Measurements from ENCODE around the gene SHMT2.

SHMT2 gene

DNA sequence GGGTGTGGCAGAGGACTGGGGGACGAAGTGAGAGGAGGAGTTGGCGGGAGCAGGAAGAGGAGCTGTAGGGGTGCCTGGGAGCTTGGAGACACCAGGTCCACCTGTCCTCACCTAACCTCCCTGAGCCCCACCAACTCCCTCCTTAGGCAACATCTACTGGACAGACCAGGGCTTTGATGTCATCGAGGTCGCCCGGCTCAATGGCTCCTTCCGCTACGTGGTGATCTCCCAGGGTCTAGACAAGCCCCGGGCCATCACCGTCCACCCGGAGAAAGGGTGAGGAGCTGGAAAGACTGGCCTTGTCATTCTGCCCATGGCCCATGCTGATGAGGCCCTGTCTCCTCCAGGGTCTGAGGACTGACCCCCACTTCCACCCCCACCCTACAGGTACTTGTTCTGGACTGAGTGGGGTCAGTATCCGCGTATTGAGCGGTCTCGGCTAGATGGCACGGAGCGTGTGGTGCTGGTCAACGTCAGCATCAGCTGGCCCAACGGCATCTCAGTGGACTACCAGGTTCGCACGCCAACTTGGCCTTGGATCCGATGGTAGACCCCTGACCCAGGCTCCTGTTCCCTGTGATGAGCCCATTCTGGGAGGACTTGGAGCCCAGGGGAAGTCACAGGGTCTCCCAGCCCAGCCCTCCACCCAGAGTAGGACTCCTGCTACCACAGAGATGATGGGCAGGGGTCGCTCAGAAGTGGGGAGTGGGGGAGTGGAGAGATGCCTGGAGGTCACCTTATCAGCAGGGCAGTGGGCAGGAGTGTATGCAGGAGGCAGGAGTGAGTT lies 45.4 kb upstream of the SHMT2 start:
- H3K4me3 ChIP-seq (ENCODE audit: low read depth in 1 of 2, low read length in 1 of 2): no peak overlapping the region
- TF ChIP-seq, protein P1, sequence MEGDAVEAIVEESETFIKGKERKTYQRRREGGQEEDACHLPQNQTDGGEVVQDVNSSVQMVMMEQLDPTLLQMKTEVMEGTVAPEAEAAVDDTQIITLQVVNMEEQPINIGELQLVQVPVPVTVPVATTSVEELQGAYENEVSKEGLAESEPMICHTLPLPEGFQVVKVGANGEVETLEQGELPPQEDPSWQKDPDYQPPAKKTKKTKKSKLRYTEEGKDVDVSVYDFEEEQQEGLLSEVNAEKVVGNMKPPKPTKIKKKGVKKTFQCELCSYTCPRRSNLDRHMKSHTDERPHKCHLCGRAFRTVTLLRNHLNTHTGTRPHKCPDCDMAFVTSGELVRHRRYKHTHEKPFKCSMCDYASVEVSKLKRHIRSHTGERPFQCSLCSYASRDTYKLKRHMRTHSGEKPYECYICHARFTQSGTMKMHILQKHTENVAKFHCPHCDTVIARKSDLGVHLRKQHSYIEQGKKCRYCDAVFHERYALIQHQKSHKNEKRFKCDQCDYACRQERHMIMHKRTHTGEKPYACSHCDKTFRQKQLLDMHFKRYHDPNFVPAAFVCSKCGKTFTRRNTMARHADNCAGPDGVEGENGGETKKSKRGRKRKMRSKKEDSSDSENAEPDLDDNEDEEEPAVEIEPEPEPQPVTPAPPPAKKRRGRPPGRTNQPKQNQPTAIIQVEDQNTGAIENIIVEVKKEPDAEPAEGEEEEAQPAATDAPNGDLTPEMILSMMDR (IDR thresholded peaks at IDR 0.05): no peak

DNA sequence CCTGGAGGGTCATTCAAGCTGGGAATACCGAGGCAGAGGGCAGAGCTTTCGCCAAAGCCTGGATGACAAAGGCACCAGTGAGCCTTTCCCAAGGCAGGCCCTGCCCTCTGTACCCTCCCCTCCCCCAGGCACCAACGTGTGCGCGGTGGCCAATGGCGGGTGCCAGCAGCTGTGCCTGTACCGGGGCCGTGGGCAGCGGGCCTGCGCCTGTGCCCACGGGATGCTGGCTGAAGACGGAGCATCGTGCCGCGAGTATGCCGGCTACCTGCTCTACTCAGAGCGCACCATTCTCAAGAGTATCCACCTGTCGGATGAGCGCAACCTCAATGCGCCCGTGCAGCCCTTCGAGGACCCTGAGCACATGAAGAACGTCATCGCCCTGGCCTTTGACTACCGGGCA lies 44.1 kb upstream of the SHMT2 start:
- H3K4me1 ChIP-seq (ENCODE audit: control insufficient read depth in 1 of 2, insufficient read depth in 1 of 2, low read depth in 1 of 2, low read length in 1 of 2): no peaks in the 10 kb centered on the region
- H3K27me3 ChIP-seq: no peaks in the 10 kb centered on the region
- no peaks in the 10 kb centered on the region for H3K9me3 ChIP-seq
- TF ChIP-seq, protein P1 (IDR thresholded peaks at IDR 0.05): no peak
- H3K4me3 ChIP-seq (ENCODE audit: low read depth in 1 of 2, low read length in 1 of 2): no peak overlapping the region
- H3K36me3 ChIP-seq: no peaks in the 10 kb centered on the region
- H3K27ac ChIP-seq: no peak overlapping the region

More for the DNA sequence above, 45.4 kb upstream of the SHMT2 start:
- no peaks in the 10 kb centered on the region for H3K36me3 ChIP-seq
- no peaks in the 10 kb centered on the region for H3K27me3 ChIP-seq
- no peaks in the 10 kb centered on the region for H3K9me3 ChIP-seq
- H3K27ac ChIP-seq: no peak overlapping the region
- no peaks in the 10 kb centered on the region for H3K4me1 ChIP-seq (ENCODE audit: control insufficient read depth in 1 of 2, insufficient read depth in 1 of 2, low read depth in 1 of 2, low read length in 1 of 2)

DNA sequence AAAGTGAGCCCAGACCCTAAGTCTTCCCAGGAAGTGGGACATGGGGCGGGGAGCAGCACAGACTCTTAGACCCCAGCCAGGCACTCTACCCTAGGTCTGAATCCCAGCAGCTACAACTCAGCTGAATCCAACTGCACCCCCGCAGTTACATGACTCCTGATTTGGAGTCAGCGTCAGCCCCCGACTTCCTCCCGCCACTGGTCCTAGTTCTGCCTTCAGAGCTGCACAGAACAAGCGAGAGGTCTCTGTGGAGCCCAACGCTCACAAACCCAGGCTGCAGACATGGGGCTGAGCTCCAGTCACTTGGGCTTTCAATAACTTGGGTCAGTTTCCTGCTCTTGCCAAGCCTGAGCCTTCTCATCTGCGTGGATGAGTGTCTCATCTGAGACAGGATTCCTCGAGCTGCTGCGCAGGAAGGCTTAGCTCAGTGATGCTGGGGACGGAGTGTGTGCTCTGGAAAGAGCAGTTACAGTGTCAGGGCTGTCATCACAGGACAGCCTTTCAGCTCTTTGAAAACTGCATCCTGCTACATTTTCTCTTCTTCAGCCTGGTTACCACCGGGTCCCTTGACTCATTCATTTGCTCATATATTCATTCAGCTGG lies 43.5 kb upstream of the SHMT2 start:
- Histone ChIP-seq H3K4me1 (ENCODE audit: control insufficient read depth in 1 of 2, insufficient read depth in 1 of 2, low read depth in 1 of 2, low read length in 1 of 2) (no peaks in the 10 kb centered on the region), H3K27me3 (no peaks in the 10 kb centered on the region), H3K9me3 (no peaks in the 10 kb centered on the region), H3K27ac (no peak overlapping the region), H3K36me3 (no peaks in the 10 kb centered on the region), H3K4me3 (ENCODE audit: low read depth in 1 of 2, low read length in 1 of 2) (no peak overlapping the region)
- TF ChIP-seq, protein P1 (IDR thresholded peaks at IDR 0.05): no peak

DNA sequence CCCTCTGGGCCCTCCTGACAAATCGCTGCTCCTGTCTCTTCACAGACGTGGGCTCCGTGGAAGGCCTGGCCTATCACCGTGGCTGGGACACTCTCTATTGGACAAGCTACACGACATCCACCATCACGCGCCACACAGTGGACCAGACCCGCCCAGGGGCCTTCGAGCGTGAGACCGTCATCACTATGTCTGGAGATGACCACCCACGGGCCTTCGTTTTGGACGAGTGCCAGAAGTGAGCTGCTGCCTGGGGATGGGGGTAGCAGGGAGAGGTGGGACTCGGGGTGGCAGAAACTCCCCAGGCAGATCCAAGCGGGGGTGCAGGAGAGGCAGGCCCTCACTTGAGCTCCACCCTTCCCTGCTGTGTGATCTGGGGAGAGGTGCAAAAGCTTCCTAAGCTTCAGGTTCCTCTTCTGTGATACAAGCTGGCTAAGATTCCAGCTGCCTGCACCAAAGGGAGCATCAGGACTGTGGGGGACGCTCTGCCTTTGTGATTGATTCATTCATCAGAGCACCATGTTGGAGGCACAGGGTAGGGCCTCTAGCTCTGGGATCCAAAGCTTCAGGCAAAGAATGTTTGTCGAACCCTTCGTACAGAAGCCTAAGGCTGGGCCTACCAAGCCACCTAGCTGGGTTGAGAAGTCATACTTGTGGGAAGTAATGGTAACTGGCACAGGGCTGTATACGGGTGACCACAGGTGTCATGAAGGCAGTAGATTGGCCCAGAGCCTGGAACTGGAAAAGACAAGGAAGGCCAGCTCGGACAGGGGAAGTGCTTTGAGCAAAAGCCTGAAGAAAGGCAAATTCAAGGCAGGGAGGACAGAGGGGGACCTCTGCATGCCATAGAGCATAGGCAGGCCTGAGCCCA lies 42.1 kb upstream of the SHMT2 start:
- TF ChIP-seq, protein P1 (IDR thresholded peaks at IDR 0.05): no peak
- Histone ChIP-seq H3K4me3 (ENCODE audit: low read depth in 1 of 2, low read length in 1 of 2) (no peak overlapping the region), H3K36me3 (no peaks in the 10 kb centered on the region)

DNA sequence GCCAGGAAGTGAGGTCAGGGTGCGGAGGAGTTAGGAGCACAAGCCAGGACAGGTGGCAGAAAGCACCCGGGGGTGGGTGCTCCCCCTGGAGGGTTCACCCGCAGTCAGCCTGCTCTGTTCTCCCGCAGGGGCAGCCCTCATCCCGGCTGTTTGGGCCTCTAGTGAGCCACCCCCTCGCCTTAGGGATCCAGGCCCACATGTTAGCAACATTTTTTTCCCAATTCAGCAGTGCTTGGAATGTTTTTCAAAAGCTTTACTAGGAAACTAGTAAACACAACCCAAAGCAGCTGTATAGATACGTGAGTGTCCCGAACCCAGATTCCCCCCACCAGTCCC lies 41.5 kb upstream of the SHMT2 start:
- TF ChIP-seq, protein P1 (IDR thresholded peaks at IDR 0.05): no peak
- H3K36me3 ChIP-seq: no peaks in the 10 kb centered on the region

More for the DNA sequence above, 42.1 kb upstream of the SHMT2 start:
- H3K27me3 ChIP-seq: no peaks in the 10 kb centered on the region
- H3K4me1 ChIP-seq (ENCODE audit: control insufficient read depth in 1 of 2, insufficient read depth in 1 of 2, low read depth in 1 of 2, low read length in 1 of 2): no peaks in the 10 kb centered on the region
- H3K9me3 ChIP-seq: no peaks in the 10 kb centered on the region
- no peak overlapping the region for H3K27ac ChIP-seq

More for the DNA sequence above, 41.5 kb upstream of the SHMT2 start:
- Histone ChIP-seq H3K4me1 (ENCODE audit: control insufficient read depth in 1 of 2, insufficient read depth in 1 of 2, low read depth in 1 of 2, low read length in 1 of 2) (no peaks in the 10 kb centered on the region), H3K4me3 (ENCODE audit: low read depth in 1 of 2, low read length in 1 of 2) (no peak overlapping the region), H3K27ac (no peak overlapping the region), H3K27me3 (no peaks in the 10 kb centered on the region), H3K9me3 (no peaks in the 10 kb centered on the region)
